Heart left ventricle (tissue), 13 donors: Measurements from ENCODE around the gene AKAP9.

ENCODE experiments used
- POLR2A ChIP-seq, 2 donors: fragments of 450-650 bp; IDR thresholded peaks; one replicate each; pipeline ENCODE4 v1.6.1; 2017; ENCODE audit warnings: antibody characterized with exemption in 2 of 2, mild to moderate bottlenecking in 2 of 2, moderate library complexity in 2 of 2
- TF ChIP-seq, protein P1 (sequence below), 12 donors: fragments of 200-600 bp; sonication (generic) in 4 of 12; IDR thresholded peaks; one replicate each; pipeline versions ENCODE4 v1.5.0 to v1.8.0; 2018 to 2022; ENCODE audit warnings: antibody characterized with exemption in 12 of 12, mild to moderate bottlenecking in 5 of 12
- donor health status: ischemic (EF 13 %, LVEDD 7.1; RV severe dilation, severe dysfunction).
- donor health status: DM: no; HTN: yes; CAD: no.
- donor health status: DM: no; HTN: no; CAD: no.
- donor health status: ischemic (EF 25% LVEDD 6.9; RV normal size, moderate dysfunction).
- donor health status: ischemic (EF 25% LVEDD 5.7; RV mildly dilated, moderate dysfunction).
- donor health status: ischemic (EF 35%, LVEDD 5.7; RV mildly dilated, moderate dysfunction).
- donor health status: nonischemic (EF 11% LVEDD 7.7; RV severe dilation, severe dysfunction).
- donor health status: DM: yes; HTN: yes; CAD: no.
- donor health status: PGD.
- donor health status: ischemic (EF 29% LVEDD 5.4; RV normal size, mild dysfunction).
- donor health status: nonischemic (EF 23%, LVEDD 6.1; RV moderate dilation, normal function).

GRCh38 chr7:91899563-91899962 is 41.1 kb upstream of the AKAP9 start:
- TF ChIP-seq, protein P1, sequence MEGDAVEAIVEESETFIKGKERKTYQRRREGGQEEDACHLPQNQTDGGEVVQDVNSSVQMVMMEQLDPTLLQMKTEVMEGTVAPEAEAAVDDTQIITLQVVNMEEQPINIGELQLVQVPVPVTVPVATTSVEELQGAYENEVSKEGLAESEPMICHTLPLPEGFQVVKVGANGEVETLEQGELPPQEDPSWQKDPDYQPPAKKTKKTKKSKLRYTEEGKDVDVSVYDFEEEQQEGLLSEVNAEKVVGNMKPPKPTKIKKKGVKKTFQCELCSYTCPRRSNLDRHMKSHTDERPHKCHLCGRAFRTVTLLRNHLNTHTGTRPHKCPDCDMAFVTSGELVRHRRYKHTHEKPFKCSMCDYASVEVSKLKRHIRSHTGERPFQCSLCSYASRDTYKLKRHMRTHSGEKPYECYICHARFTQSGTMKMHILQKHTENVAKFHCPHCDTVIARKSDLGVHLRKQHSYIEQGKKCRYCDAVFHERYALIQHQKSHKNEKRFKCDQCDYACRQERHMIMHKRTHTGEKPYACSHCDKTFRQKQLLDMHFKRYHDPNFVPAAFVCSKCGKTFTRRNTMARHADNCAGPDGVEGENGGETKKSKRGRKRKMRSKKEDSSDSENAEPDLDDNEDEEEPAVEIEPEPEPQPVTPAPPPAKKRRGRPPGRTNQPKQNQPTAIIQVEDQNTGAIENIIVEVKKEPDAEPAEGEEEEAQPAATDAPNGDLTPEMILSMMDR (IDR thresholded peaks at IDR 0.05): no peak
- no peak for TF ChIP-seq POLR2A (IDR thresholded peaks at IDR 0.05)
